Kidney (tissue), 14 donors: ENCODE measurements around the gene MYH15. TPM values are rescaled to one million over a fixed set of nuclear protein-coding genes. Genes with fewer than 3 reads are reported as not detected.

ENCODE experiments used
- DNase-seq, 5 donors: peaks; one replicate each; pipeline ENCODE4 v3.0.0-alpha.2; 2013 to 2020
- FAIRE-seq: peaks from 2 replicates; lab custom pipeline; 2012; peaks lifted over from hg19 to GRCh38; lab: Jason Lieb, UNC
- H3K27ac ChIP-seq, 2 donors: one replicate each; pipeline ENCODE4 v1.7.0; 2013; ENCODE audit warnings: low read depth in 2 of 2, low read length in 2 of 2, inconsistent platforms in 1 of 2
- H3K27me3 ChIP-seq: one replicate; pipeline ENCODE4 v1.7.1; 2013; ENCODE audit warnings: low read length, inconsistent platforms; ENCODE audit not compliant: control insufficient read depth, insufficient read depth
- H3K36me3 ChIP-seq, 3 donors: one replicate each; pipeline versions ENCODE4 v1.7.0 to v1.7.1; 2013; ENCODE audit warnings: low read length in 3 of 3, control low read depth in 1 of 3, inconsistent platforms in 1 of 3; ENCODE audit not compliant: insufficient read depth in 3 of 3, control insufficient read depth in 2 of 3
- H3K4me1 ChIP-seq, 3 donors: one replicate each; pipeline versions ENCODE4 v1.7.0 to v1.7.1; 2013; ENCODE audit warnings: low read length in 3 of 3, inconsistent platforms in 1 of 3, low read depth in 1 of 3; ENCODE audit not compliant: control insufficient read depth in 2 of 3, insufficient read depth in 2 of 3
- H3K4me3 ChIP-seq, 3 donors: one replicate each; pipeline versions ENCODE4 v1.7.0 to v1.8.1; 2013; ENCODE audit warnings: low read length in 3 of 3, control low read depth in 1 of 3, inconsistent platforms in 1 of 3
- H3K9ac ChIP-seq, 3 donors: one replicate each; pipeline versions ENCODE4 v1.7.0 to v1.7.1; 2013; ENCODE audit warnings: low read length in 3 of 3, control low read depth in 1 of 3, inconsistent platforms in 1 of 3
- H3K9me3 ChIP-seq, 3 donors: one replicate each; pipeline versions ENCODE4 v1.7.0 to v1.7.1; 2013; ENCODE audit warnings: low read length in 3 of 3, control low read depth in 1 of 3, inconsistent platforms in 1 of 3; ENCODE audit not compliant: control insufficient read depth in 2 of 3, insufficient read depth in 1 of 3
- intact Hi-C: fragments of 100-400 bp; cut with DNase I; formaldehyde crosslinking; loops from one replicate; pipeline ENCODE4 v1.11.1; 2022
- polyA plus RNA-seq: library from polyadenylated mRNA; stranded (reverse); fragments of 350-450 nt; fragmentation: Illumina TruSeq; extraction: RNeasy Lipid Tissue Mini Kit (QIAGEN cat#74804); gene quantifications from one replicate; pipeline ENCODE4 v1.2.3, GENCODE V29; 2014; ENCODE audit warnings: low read depth, low replicate concordance; ENCODE audit not compliant: insufficient read depth
- total RNA-seq: library from RNA; stranded (reverse); fragmentation: NEBNext Ultra II Directional; extraction: Animal tissue kit (Norgen Biotek cat#: 25700); gene quantifications from one replicate; pipeline ENCODE4 v1.2.1, GENCODE V29; 2021
- TF ChIP-seq, protein P1 (sequence below): IDR thresholded peaks from 3 replicates; pipeline ENCODE4 v1.5.1; 2012; ENCODE audit warnings: mild to moderate bottlenecking, moderate library complexity, borderline replicate concordance; ENCODE audit not compliant: insufficient read depth; ENCODE audit errors: extremely low read depth
- donor health status: control.
- donor health status: control.
- donor health status: control.
- donor health status: control.
- donor health status: control.
- donor health status: DM: yes; HTN: yes; CAD: no.
- donor health status: Normal renal cell carcinoma (clear cell type).

MYH15 gene
- total and polyA plus RNA-seq, 2 donors from 2014 or later = 0.44 TPM; not detected in 1

DNA sequence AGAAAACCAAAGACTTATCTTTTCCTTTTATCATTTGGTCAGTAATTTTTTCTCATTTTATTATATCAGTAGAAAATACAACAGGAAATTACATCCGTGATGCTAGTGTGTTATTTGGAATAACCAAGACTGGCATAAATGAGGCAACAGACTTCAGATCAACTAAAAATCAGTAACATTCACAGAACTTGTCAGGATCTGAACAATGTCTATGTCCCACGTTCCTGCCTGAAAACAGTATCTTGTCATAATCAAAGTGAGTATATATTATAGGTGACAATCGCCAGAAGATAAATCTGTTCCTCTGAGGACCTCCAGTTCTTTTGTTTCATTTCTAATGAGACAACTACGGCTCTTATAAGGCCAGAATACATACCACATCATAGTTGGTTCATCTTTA lies 41.8 kb downstream of the MYH15 start:
- H3K27me3 ChIP-seq = no peaks in the 10 kb centered on the region
- H3K36me3 ChIP-seq = no peaks in the 10 kb centered on the region
- H3K9ac ChIP-seq = no peak overlapping the region
- no peaks in the 10 kb centered on the region for H3K4me1 ChIP-seq
- intact Hi-C loops = no loop called here
- no peak overlapping the region for H3K27ac ChIP-seq
- FAIRE-seq (no peak), DNase-seq (no peak)
- TF ChIP-seq, protein P1, sequence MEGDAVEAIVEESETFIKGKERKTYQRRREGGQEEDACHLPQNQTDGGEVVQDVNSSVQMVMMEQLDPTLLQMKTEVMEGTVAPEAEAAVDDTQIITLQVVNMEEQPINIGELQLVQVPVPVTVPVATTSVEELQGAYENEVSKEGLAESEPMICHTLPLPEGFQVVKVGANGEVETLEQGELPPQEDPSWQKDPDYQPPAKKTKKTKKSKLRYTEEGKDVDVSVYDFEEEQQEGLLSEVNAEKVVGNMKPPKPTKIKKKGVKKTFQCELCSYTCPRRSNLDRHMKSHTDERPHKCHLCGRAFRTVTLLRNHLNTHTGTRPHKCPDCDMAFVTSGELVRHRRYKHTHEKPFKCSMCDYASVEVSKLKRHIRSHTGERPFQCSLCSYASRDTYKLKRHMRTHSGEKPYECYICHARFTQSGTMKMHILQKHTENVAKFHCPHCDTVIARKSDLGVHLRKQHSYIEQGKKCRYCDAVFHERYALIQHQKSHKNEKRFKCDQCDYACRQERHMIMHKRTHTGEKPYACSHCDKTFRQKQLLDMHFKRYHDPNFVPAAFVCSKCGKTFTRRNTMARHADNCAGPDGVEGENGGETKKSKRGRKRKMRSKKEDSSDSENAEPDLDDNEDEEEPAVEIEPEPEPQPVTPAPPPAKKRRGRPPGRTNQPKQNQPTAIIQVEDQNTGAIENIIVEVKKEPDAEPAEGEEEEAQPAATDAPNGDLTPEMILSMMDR = no peak
- no peaks in the 10 kb centered on the region for H3K9me3 ChIP-seq
- H3K4me3 ChIP-seq = no peak overlapping the region

DNA sequence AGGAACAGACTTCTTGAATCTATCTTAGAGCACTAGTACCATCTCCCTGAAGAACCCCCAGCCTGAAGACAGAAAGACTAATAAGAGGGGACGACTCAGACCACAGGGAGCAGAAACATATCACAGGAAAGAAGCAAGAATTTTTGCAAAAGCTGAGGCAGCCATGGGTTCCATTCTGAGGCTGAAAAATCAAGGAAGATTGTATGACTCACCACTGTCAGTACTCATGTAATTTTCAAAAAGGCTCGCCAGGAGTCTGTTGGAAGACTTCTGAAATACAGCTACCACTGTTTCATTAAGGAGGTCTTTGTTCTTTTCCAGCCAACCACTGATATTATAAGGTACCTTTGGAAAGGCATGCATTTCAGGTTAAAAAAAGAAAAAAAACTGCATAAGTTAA lies 47.5 kb downstream of the MYH15 start:
- Histone ChIP-seq H3K9ac (no peak overlapping the region), H3K36me3 (no peaks in the 10 kb centered on the region), H3K27me3 (no peaks in the 10 kb centered on the region), H3K27ac (no peak overlapping the region), H3K4me3 (no peak overlapping the region), H3K4me1 (peaks cover 0 to 2% (median 0%) of the 10 kb centered on the region in 3 donors), H3K9me3 (no peaks in the 10 kb centered on the region)
- intact Hi-C loops = no loop called here
- FAIRE-seq = no peak
- TF ChIP-seq, protein P1 = no peak
- no peak for DNase-seq

DNA sequence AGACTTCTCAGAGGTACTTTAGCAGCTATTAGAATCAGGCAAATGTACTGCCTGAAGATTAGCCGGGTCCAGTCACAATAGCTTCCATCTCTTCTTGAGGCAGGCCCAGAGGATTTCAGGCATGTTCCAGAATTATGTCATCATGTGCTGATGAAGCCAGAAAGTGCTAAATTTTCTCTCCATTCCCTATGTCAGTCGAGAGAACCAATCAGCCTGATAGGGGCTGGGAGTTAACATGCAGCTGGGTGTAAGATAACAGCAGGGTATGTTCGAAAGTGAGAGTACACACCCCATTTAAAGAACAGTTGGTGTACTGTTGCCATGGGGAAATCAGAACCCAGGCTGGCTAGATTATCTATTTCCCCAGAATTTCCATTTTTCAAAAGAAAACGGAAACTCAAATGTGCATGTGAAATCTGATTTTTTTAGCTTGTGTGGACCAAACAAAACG lies 48.7 kb downstream of the MYH15 start:
- FAIRE-seq = no peak
- Histone ChIP-seq H3K36me3 (no peaks in the 10 kb centered on the region), H3K4me1 (peaks cover 0 to 2% (median 0%) of the 10 kb centered on the region in 3 donors), H3K9me3 (no peaks in the 10 kb centered on the region), H3K9ac (no peak overlapping the region), H3K4me3 (no peak overlapping the region), H3K27ac (no peak overlapping the region), H3K27me3 (no peaks in the 10 kb centered on the region)
- intact Hi-C loops = no loop called here
- DNase-seq = peak in 1 of 5 donors; percentile 31
- TF ChIP-seq, protein P1 = no peak

DNA sequence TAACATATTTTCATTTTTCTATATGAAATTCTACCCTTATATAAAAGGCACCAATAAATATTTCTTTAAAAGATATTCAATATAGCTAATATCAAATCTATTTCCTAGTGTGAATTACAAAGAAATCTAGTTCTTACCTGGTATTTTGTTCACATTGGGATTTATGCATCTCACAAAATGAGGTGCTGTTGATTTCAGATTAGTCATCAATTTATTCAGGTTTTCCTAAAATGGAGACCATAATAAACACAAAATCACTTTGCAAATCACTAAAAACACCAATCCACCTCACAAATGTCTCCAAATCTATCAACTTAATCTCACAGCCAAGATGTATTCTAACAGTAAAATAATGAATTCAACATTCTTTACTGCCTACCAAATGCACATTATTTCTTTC lies 51.2 kb downstream of the MYH15 start:
- FAIRE-seq = no peak
- intact Hi-C loops = no loop called here
- TF ChIP-seq, protein P1 = no peak

More for the DNA sequence above, 51.2 kb downstream of the MYH15 start:
- Histone ChIP-seq H3K4me1 (peaks cover 0 to 2% (median 0%) of the 10 kb centered on the region in 3 donors), H3K4me3 (no peak overlapping the region), H3K27me3 (no peaks in the 10 kb centered on the region), H3K9me3 (no peaks in the 10 kb centered on the region), H3K27ac (no peak overlapping the region), H3K36me3 (no peaks in the 10 kb centered on the region), H3K9ac (no peak overlapping the region)
- no peak for DNase-seq
